ENCODE results near the gene TP53BP2.

TP53BP2 gene

GRCh38 chr1:223788746-223789415 is 56.9 kb downstream of the TP53BP2 start:
- TF ChIP-seq, protein P1, sequence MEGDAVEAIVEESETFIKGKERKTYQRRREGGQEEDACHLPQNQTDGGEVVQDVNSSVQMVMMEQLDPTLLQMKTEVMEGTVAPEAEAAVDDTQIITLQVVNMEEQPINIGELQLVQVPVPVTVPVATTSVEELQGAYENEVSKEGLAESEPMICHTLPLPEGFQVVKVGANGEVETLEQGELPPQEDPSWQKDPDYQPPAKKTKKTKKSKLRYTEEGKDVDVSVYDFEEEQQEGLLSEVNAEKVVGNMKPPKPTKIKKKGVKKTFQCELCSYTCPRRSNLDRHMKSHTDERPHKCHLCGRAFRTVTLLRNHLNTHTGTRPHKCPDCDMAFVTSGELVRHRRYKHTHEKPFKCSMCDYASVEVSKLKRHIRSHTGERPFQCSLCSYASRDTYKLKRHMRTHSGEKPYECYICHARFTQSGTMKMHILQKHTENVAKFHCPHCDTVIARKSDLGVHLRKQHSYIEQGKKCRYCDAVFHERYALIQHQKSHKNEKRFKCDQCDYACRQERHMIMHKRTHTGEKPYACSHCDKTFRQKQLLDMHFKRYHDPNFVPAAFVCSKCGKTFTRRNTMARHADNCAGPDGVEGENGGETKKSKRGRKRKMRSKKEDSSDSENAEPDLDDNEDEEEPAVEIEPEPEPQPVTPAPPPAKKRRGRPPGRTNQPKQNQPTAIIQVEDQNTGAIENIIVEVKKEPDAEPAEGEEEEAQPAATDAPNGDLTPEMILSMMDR (IDR thresholded peaks at IDR 0.05; ENCODE audit: low read depth, low read length): no peak
- H3K4me3 ChIP-seq (ENCODE audit: low read depth, low read length): no peak overlapping the region

DNA sequence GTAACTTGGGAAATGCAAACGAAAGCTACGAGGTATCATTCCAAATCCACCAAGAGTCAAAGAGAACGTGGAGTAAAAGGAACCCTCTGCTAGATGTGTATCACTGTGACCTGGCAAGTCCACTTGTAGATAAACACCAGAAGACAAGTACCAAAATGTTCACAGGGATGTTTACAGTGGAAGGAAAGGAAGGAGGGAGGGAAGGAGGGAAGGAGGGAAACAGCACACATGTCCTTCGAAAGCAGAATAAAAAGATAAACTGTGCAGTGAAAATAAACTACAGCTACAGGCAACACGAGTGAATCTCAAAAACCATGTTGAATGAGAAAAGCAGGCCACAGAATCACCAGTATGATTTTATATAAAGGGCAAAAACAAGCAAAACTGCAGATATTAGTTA is 59.9 kb downstream of the TP53BP2 start:
- H3K4me3 ChIP-seq (ENCODE audit: low read depth, low read length): no peak overlapping the region
- TF ChIP-seq, protein P1 (IDR thresholded peaks at IDR 0.05; ENCODE audit: low read depth, low read length): no peak

GRCh38 chr1:223784541-223784940 is 61.2 kb downstream of the TP53BP2 start:
- TF ChIP-seq, protein P1 (IDR thresholded peaks at IDR 0.05; ENCODE audit: low read depth, low read length): no peak
- no peak overlapping the region for H3K4me3 ChIP-seq (ENCODE audit: low read depth, low read length)

DNA sequence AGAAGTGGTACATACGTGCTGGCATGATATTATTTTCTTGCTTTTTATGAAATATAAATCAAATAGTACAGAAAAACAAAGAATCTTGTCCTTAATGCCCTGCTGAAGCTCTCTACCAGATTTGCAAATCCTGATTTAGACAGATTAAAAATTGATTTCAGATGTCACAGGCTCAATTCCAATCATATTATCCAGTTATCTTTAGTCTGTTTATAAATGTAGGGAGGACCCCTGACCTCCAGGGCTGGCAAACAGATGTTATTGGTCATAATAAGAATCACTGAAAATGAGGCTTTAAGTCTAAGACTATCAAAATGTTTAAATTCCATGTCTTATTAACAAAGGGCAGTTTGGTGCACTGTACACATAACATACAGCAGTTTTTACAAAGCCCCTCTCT is 62.1 kb downstream of the TP53BP2 start:
- no peak overlapping the region for H3K4me3 ChIP-seq (ENCODE audit: low read depth, low read length)
- TF ChIP-seq, protein P1 (IDR thresholded peaks at IDR 0.05; ENCODE audit: low read depth, low read length): no peak

DNA sequence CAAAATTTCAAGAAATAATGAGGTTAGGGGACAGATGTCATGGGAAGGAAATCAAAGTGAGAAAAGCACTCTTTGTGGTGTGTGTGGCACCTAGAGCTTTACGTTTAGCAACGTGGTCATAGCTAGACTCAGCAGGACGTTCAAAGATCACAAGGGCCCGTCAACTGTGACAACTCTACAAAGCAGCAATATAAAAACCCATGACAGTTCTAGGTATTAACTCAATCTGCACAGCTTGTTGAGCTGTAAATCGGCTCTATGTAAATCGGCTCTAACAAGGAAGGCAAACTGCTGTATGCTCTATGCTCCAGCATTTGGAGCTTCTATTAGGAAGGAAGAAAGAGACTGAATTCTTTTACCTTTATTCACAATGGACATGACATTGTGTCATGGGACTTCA is 64.8 kb downstream of the TP53BP2 start:
- TF ChIP-seq, protein P1 (IDR thresholded peaks at IDR 0.05; ENCODE audit: low read depth, low read length): no peak
- H3K4me3 ChIP-seq (ENCODE audit: low read depth, low read length): no peak overlapping the region

GRCh38 chr1:223780318-223780717 is 65.4 kb downstream of the TP53BP2 start:
- TF ChIP-seq, protein P1 (IDR thresholded peaks at IDR 0.05; ENCODE audit: low read depth, low read length): no peak
- no peak overlapping the region for H3K4me3 ChIP-seq (ENCODE audit: low read depth, low read length)

DNA sequence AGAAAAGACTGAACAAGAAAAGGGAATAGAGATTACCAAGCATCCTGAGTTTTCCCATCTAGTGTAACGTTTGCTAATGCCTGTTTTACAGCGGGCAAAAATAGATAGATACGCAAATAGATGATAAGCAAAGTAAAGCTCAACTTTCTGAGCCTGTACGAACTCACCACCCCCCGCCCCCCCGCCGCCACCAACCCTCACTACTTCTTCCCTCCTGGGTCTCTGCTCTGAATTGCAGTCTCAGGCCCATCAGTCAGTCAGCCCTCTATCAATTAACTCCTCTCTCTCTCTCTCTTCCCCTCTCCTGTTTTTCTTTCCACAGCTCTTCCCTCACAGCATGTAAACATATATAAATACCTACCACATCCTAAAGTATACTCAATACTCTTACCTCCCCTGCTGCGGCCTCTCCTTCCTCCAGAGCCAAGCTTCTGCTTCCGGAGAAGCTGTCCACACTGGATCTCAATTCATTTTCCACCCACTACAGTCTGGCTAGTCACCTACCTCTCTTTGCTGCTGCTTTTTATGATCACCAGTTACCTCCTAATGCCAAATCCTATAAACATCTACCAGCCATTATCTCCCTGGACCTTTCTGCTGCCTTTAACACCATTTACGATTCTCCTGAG is 68.8 kb downstream of the TP53BP2 start:
- H3K4me3 ChIP-seq (ENCODE audit: low read depth, low read length): no peak overlapping the region
- TF ChIP-seq, protein P1 (IDR thresholded peaks at IDR 0.05; ENCODE audit: low read depth, low read length): no peak

Data from WI38 (cell line).